HepG2 (cell line): Measurements from ENCODE around the gene NRG2.

Source experiments
- MAFF ChIP-seq: IDR thresholded peaks from 2 replicates; pipeline ENCODE4 v1.6.1; 2011; ENCODE audit warnings: low read depth, low read length, improper control_type of control experiment
- NR2F2 ChIP-seq: IDR thresholded peaks from 2 replicates; pipeline ENCODE4 v1.6.1; 2012; ENCODE audit warnings: low read depth, inconsistent platforms, borderline replicate concordance
- POLR2AphosphoS2 ChIP-seq: IDR thresholded peaks from 2 replicates; pipeline ENCODE4 v1.6.1; 2011; ENCODE audit warnings: low read depth, low read length, improper control_type of control experiment
- SP1 ChIP-seq, 2 experiments: fragments of 450-650 bp in 1 of 2; sonication (generic) in 1 of 2; formaldehyde crosslinking in 1 of 2; IDR thresholded peaks; 2 replicates each; pipeline versions ENCODE4 v1.4.0 to v1.6.1; 2016 to 2020; ENCODE audit warnings: missing genetic modification reagents in 1 of 2

DNA sequence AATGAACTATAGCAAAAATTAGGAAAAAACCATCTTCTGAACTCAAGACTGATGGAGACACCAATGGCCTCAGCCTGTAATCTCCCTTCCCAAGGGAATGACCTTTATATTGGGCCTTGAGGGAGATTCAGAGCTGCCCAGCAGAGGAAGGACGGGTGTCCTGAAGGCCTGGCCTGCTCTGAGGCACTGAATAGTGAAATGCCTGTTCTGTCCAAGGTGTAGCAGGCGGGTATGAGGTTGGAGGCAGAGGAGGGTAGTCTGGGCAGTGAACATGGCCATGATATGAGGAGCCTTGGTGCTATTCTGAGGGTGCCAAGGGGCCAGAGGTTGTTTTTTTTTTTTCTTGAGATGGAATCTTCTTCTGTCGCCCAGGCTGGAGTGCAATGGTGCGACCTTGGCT lies 222.5 kb downstream of the NRG2 start:
- TF ChIP-seq POLR2AphosphoS2 (no peak), SP1 (IDR thresholded peaks at IDR 0.05) (no peak), SP1 (CRISPR knock-in tag; IDR thresholded peaks at IDR 0.05) (no peak), NR2F2 (no peak), MAFF (no peak)
